Activated CD4-positive, alpha-beta memory T cell treated with anti-CD3 and anti-CD28 coated beads, Interleukin-2, amount 10 ng/mL, durations not matched to agents 7 days and 5 days (primary cell): ENCODE results near the gene NEDD4L. TPM values are rescaled to one million over a fixed set of nuclear protein-coding genes. Genes with fewer than 3 reads are reported as not detected.

Experiments used
- CTCF ChIA-PET: fragments of 350-600 bp; sonication (Branson Sonifier 250); formaldehyde crosslinking; loops from one replicate; lab custom pipeline; 2021; ENCODE audit warnings: antibody characterized with exemption, inconsistent platforms; lab: Charles Lee
- POLR2A ChIA-PET: fragments of 350-600 bp; sonication (Branson Sonifier 250); formaldehyde crosslinking; loops from one replicate; lab custom pipeline; 2021; ENCODE audit warnings: antibody characterized with exemption; lab: Charles Lee
- DNase-seq: peaks from one replicate; pipeline ENCODE4 v3.0.0-alpha.2; 2020
- H3K27ac Mint-ChIP-seq: one replicate; pipeline ENCODE4 v1.8.0; 2021; ENCODE audit warnings: mild to moderate bottlenecking, mixed read lengths
- H3K27me3 Mint-ChIP-seq: one replicate; pipeline ENCODE4 v1.8.0; 2021; ENCODE audit warnings: mixed read lengths
- H3K36me3 Mint-ChIP-seq: one replicate; pipeline ENCODE4 v1.8.0; 2021; ENCODE audit warnings: low read depth, mixed read lengths
- H3K4me1 Mint-ChIP-seq: one replicate; pipeline ENCODE4 v1.8.0; 2021; ENCODE audit warnings: mixed read lengths
- H3K4me3 Mint-ChIP-seq: one replicate; pipeline ENCODE4 v1.8.0; 2021; ENCODE audit warnings: mild to moderate bottlenecking, mixed read lengths
- H3K9me3 Mint-ChIP-seq: one replicate; pipeline ENCODE4 v1.8.0; 2021; ENCODE audit warnings: mixed read lengths
- total RNA-seq, 2 experiments: library from RNA; stranded (reverse); gene quantifications; one replicate each; pipeline ENCODE4 v1.2.3, GENCODE V29; 2021

NEDD4L gene
- total RNA-seq, 2 experiments from 2014 or later = 4.6 to 5.8 TPM

DNA sequence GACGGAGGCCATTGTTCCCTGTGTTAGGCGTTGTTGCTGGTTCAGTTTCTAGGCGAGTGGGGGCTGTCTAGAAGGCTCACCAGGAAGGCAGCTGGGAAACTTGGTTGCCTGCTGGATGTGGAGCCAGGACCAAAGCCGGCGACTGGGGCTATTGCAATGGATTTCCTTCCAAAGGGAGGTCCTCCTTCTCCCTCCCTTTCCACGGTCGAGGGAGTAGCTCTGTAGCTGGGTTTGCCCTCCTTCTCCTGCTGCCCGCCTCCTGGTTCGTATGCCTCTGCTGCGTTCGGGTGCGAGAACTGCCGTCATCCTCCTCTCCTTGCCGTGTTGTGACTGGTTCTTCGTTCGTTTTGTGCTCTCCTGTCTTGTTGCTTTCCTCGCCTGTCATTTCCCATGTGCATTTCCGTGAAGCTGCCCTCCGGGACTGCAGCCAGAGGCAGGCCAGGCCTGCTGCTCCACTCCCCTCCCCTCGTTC is 203.4 kb downstream of the NEDD4L start:
- Mint-ChIP-seq H3K4me3 (no peak overlapping the region), H3K9me3 (no peaks in the 10 kb centered on the region), H3K27ac (no peak overlapping the region), H3K27me3 (peaks cover 1% of the 10 kb centered on the region), H3K36me3 (no peaks in the 10 kb centered on the region), H3K4me1 (no peaks in the 10 kb centered on the region)
- POLR2A ChIA-PET = no interaction called here
- CTCF ChIA-PET = no interaction called here
- no peak for DNase-seq

- ChIA-PET POLR2A (no interaction called here), CTCF (interaction anchor here (1.5 kb wide), 1 partner anchor 72 kb away, joined by 3 read pairs; no protein-coding TSS in a partner anchor)
- Mint-ChIP-seq H3K36me3 (no peaks in the 10 kb centered on the region), H3K9me3 (no peaks in the 10 kb centered on the region), H3K4me1 (no peaks in the 10 kb centered on the region), H3K27me3 (peaks cover 1% of the 10 kb centered on the region), H3K4me3 (no peak overlapping the region), H3K27ac (no peak overlapping the region)
- DNase-seq = no peak
These were observed 205.7 kb downstream of the NEDD4L start for GRCh38 chr18:58249712-58250111.

DNA sequence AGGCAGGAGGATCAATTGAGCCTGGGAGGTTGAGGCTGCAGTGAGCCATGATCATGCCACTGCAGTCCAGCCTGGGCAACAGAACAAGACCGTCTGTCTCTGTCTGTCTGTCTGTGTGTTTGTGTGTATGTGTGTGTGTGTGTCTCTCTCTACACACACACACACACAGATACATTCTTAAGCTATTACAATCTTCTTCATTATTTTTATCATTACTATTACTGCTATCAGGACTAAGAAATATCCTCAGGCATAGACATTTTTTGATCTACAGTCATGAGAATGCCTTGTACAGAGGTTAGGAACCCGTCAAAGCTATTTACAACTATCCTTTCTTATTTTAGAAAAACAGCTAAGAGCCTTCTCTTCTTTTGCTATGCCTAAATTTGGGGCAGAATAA is 207.4 kb downstream of the NEDD4L start:
- ChIA-PET POLR2A (no interaction called here), CTCF (no interaction called here)
- no peaks in the 10 kb centered on the region for H3K9me3 Mint-ChIP-seq

GRCh38 chr18:58252166-58252565 is 208.1 kb downstream of the NEDD4L start:
- ChIA-PET POLR2A (no interaction called here), CTCF (no interaction called here)
- no peaks in the 10 kb centered on the region for H3K4me1 Mint-ChIP-seq
- peaks cover 1% of the 10 kb centered on the region for H3K27me3 Mint-ChIP-seq
- no peaks in the 10 kb centered on the region for H3K36me3 Mint-ChIP-seq
- H3K27ac Mint-ChIP-seq = no peak overlapping the region
- no peak overlapping the region for H3K4me3 Mint-ChIP-seq
- no peak for DNase-seq
- H3K9me3 Mint-ChIP-seq = no peaks in the 10 kb centered on the region

More for the DNA sequence above, 207.4 kb downstream of the NEDD4L start:
- Mint-ChIP-seq H3K36me3 (no peaks in the 10 kb centered on the region), H3K27me3 (peaks cover 1% of the 10 kb centered on the region), H3K4me3 (no peak overlapping the region), H3K4me1 (no peaks in the 10 kb centered on the region), H3K27ac (no peak overlapping the region)
- no peak for DNase-seq

GRCh38 chr18:58253318-58253717 is 209.3 kb downstream of the NEDD4L start:
- Mint-ChIP-seq H3K27ac (no peak overlapping the region), H3K4me3 (no peak overlapping the region), H3K27me3 (no peaks in the 10 kb centered on the region), H3K9me3 (no peaks in the 10 kb centered on the region), H3K36me3 (no peaks in the 10 kb centered on the region), H3K4me1 (no peaks in the 10 kb centered on the region)
- ChIA-PET CTCF (no interaction called here), POLR2A (no interaction called here)
- no peak for DNase-seq

- Mint-ChIP-seq H3K36me3 (no peaks in the 10 kb centered on the region), H3K4me3 (no peak overlapping the region), H3K27me3 (no peaks in the 10 kb centered on the region), H3K4me1 (no peaks in the 10 kb centered on the region), H3K9me3 (no peaks in the 10 kb centered on the region), H3K27ac (no peak overlapping the region)
- DNase-seq = no peak
- CTCF ChIA-PET = no interaction called here
- POLR2A ChIA-PET = no interaction called here
These were observed 209.8 kb downstream of the NEDD4L start for GRCh38 chr18:58253871-58254270.

- CTCF ChIA-PET = no interaction called here
- Mint-ChIP-seq H3K36me3 (no peaks in the 10 kb centered on the region), H3K27me3 (peaks cover 3% of the 10 kb centered on the region), H3K4me3 (no peak overlapping the region), H3K9me3 (no peaks in the 10 kb centered on the region), H3K27ac (no peak overlapping the region), H3K4me1 (no peaks in the 10 kb centered on the region)
- POLR2A ChIA-PET = interaction anchor here (0.6 kb wide), 1 partner anchor 308 kb away, joined by 3 read pairs; no protein-coding TSS in a partner anchor
- DNase-seq = no peak
These were observed 211.0 kb downstream of the NEDD4L start for GRCh38 chr18:58254873-58255511.

GRCh38 chr18:58255701-58256311 is 211.8 kb downstream of the NEDD4L start:
- Mint-ChIP-seq H3K4me3 (no peak overlapping the region), H3K9me3 (no peaks in the 10 kb centered on the region), H3K27me3 (peaks cover 4% of the 10 kb centered on the region), H3K36me3 (no peaks in the 10 kb centered on the region), H3K4me1 (no peaks in the 10 kb centered on the region), H3K27ac (no peak overlapping the region)
- ChIA-PET POLR2A (interaction anchor here (0.6 kb wide), 1 partner anchor 307 kb away, joined by 3 read pairs; no protein-coding TSS in a partner anchor), CTCF (no interaction called here)
- no peak for DNase-seq

- Mint-ChIP-seq H3K9me3 (no peaks in the 10 kb centered on the region), H3K36me3 (no peaks in the 10 kb centered on the region), H3K4me3 (no peak overlapping the region), H3K27me3 (peaks cover 4% of the 10 kb centered on the region), H3K27ac (no peak overlapping the region), H3K4me1 (no peaks in the 10 kb centered on the region)
- DNase-seq = no peak
- CTCF ChIA-PET = no interaction called here
- POLR2A ChIA-PET = no interaction called here
These were observed 212.5 kb downstream of the NEDD4L start for GRCh38 chr18:58256316-58257080.

- Mint-ChIP-seq H3K27ac (no peak overlapping the region), H3K4me3 (no peak overlapping the region), H3K36me3 (no peaks in the 10 kb centered on the region), H3K9me3 (no peaks in the 10 kb centered on the region), H3K27me3 (peaks cover 4% of the 10 kb centered on the region), H3K4me1 (no peaks in the 10 kb centered on the region)
- ChIA-PET CTCF (no interaction called here), POLR2A (no interaction called here)
- no peak for DNase-seq
These were observed 213.4 kb downstream of the NEDD4L start for GRCh38 chr18:58257461-58257860.

DNA sequence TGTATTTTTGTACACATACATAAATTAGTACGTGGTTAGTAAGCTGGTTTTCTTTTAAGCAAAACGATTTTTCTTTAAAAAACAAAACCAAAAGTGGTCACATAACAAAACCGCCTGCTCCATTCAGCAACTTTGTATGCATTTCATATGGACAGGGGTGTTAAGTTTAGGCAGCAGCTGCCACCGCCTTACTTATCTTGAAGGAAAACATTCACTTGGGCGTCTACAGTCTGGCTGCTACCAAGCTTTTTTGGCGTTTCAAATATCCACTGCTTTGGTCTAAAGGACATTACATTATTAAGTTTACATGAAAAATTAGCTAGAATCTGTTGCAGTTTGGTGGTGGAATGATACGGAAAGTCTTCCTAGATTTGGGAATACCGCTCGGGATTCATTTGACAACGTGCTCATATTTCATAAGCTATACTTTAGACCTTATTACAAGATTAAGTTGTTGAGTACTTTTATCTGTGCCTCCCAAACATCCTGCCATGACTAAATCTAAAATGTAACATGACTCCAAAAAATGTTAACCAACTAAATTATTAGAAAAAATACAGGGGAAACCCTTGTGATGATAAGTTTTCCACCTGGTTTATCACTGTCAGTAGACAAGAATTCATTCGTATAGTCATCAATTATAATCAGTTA is 214.8 kb downstream of the NEDD4L start:
- ChIA-PET CTCF (interaction anchor here (1.2 kb wide), 1 partner anchor 63 kb away, joined by 4 read pairs; no protein-coding TSS in a partner anchor), POLR2A (no interaction called here)
- H3K36me3 Mint-ChIP-seq = no peaks in the 10 kb centered on the region
- peaks cover 4% of the 10 kb centered on the region for H3K27me3 Mint-ChIP-seq
- H3K27ac Mint-ChIP-seq = no peak overlapping the region
- DNase-seq = no peak
- H3K4me1 Mint-ChIP-seq = no peaks in the 10 kb centered on the region
- no peak overlapping the region for H3K4me3 Mint-ChIP-seq
- no peaks in the 10 kb centered on the region for H3K9me3 Mint-ChIP-seq

DNA sequence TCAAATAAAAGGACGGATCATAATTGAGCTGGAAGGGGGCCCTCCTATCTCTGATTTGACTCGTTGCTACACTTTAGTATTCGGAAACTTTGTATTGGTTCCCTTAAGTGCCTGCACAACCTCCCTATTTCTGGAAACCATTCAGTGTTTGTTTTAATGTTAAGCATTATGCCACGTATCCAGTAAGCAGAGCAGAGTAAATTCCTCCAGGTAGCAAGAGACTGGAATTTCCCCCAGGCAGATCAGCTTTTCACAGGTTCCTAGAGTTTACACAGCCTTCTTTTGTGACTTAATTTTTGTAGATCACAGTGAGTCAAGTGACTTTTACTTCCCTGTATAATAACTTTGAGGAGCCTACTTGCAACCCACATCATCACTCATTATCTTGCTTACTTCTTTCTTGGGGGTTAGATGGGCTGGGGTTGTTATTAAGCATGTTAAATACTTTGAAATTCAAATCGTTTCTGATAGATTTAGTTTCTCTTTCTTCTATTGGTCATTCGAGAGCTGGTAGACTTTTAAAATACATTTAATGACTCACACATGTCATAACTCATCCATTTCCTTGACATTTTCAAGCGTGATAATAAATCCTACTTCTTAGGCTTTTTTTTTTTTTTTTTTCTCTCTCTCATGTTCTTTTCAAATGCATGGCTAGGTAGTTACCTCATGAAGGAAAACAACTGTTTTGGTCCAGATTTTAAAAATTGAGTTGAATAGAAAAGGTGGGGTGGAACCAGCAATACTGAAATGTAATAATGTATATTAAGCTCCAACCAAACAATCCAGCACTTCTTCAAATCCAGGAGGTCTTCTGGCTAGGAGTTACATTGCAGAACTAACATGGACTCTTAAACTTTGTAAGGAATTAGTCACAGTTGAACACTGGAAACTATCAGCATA is 219.3 kb downstream of the NEDD4L start:
- Mint-ChIP-seq H3K27ac (no peak overlapping the region), H3K27me3 (peaks cover 6% of the 10 kb centered on the region), H3K4me3 (no peak overlapping the region)

More for the DNA sequence above, 219.3 kb downstream of the NEDD4L start:
- Mint-ChIP-seq H3K9me3 (no peaks in the 10 kb centered on the region), H3K36me3 (no peaks in the 10 kb centered on the region), H3K4me1 (no peaks in the 10 kb centered on the region)
- ChIA-PET CTCF (no interaction called here), POLR2A (no interaction called here)
- no peak for DNase-seq
